Fibroblast of skin of scalp (primary cell): ENCODE results near the gene GNPTG.

Source experiments
- DNase-seq: peaks from one replicate; pipeline ENCODE4 v3.0.0-alpha.2; 2013

GNPTG gene

GRCh38 chr16:1372292-1372950 lies 20.7 kb downstream of the GNPTG start:
- no peak for DNase-seq

GRCh38 chr16:1374418-1375297 lies 22.9 kb downstream of the GNPTG start:
- no peak for DNase-seq

- no peak for DNase-seq
Observed at GRCh38 chr16:1375298-1375640, 23.5 kb downstream of the GNPTG start.

- no peak for DNase-seq
Observed at GRCh38 chr16:1375741-1376410, 24.1 kb downstream of the GNPTG start.

GRCh38 chr16:1377406-1378010 lies 25.8 kb downstream of the GNPTG start:
- DNase-seq: no peak

- no peak for DNase-seq
Observed at GRCh38 chr16:1378087-1378803, 26.5 kb downstream of the GNPTG start.

- peak; percentile 79 for DNase-seq
Observed at GRCh38 chr16:1378804-1379303, 27.1 kb downstream of the GNPTG start.

GRCh38 chr16:1379304-1380076 lies 27.8 kb downstream of the GNPTG start:
- DNase-seq: peak; percentile 62

- no peak for DNase-seq
Observed at GRCh38 chr16:1380195-1380594, 28.5 kb downstream of the GNPTG start.

- DNase-seq: no peak
Observed at GRCh38 chr16:1381612-1382406, 30.1 kb downstream of the GNPTG start.

GRCh38 chr16:1383556-1383955 lies 31.8 kb downstream of the GNPTG start:
- DNase-seq: no peak

GRCh38 chr16:1385232-1385631 lies 33.5 kb downstream of the GNPTG start:
- DNase-seq: no peak

GRCh38 chr16:1387331-1387730 lies 35.6 kb downstream of the GNPTG start:
- DNase-seq: no peak

- DNase-seq: no peak
Observed at GRCh38 chr16:1389762-1390161, 38.0 kb downstream of the GNPTG start.

GRCh38 chr16:1390239-1390779 lies 38.6 kb downstream of the GNPTG start:
- DNase-seq: no peak

GRCh38 chr16:1392826-1393225 lies 41.1 kb downstream of the GNPTG start:
- DNase-seq: no peak

- no peak for DNase-seq
Observed at GRCh38 chr16:1393613-1394176, 42.0 kb downstream of the GNPTG start.

GRCh38 chr16:1394367-1394951 lies 42.7 kb downstream of the GNPTG start:
- DNase-seq: no peak

- DNase-seq: no peak
Observed at GRCh38 chr16:1395444-1396031, 43.8 kb downstream of the GNPTG start.
